HCT116 (cell line): ENCODE results near the gene PSMA6. TPM values are rescaled to one million over a fixed set of nuclear protein-coding genes. Genes with fewer than 3 reads are reported as not detected.

Experiments
- ATAC-seq: fragments of 200-7000 bp; cut with Tn5 transposase; 2 replicates; pipeline ENCODE4 v1.9.1; 2020; ENCODE audit warnings: mild to moderate bottlenecking, moderate library complexity
- BruUV-seq: library from RNA; stranded (reverse); fragments of 400-500 nt; replicated peaks from 2 replicates; lab custom pipeline; 2021; lab: Mats Ljungman, UMichigan
- CTCF ChIA-PET: fragments of 300-600 bp; sonication (Branson Sonifier 250); formaldehyde crosslinking; loops from one replicate; lab custom pipeline; 2021; ENCODE audit warnings: antibody characterized with exemption; lab: Charles Lee
- POLR2A ChIA-PET: fragments of 300-600, 350-600 bp; sonication (Branson Sonifier 250); formaldehyde crosslinking; loops from one replicate; lab custom pipeline; 2021; ENCODE audit warnings: antibody characterized with exemption; lab: Charles Lee
- RAD21 ChIA-PET, 2 experiments: fragments of 300-600 bp; sonication (Branson Sonifier 250); formaldehyde crosslinking; loops; one replicate each; lab custom pipeline; 2023; ENCODE audit warnings: low total read pairs in 2 of 2; ENCODE audit not compliant: uncharacterized antibody in 2 of 2, unreplicated experiment in 2 of 2, low non-redundant PET in 1 of 2; lab: Charles Lee
- DNase-seq: peaks from one replicate; pipeline ENCODE4 v3.0.0-alpha.2; 2010; ENCODE audit warnings: low read depth, low spot score
- H2AFZ ChIP-seq: fragments of 200-600 bp; shearing (Covaris generic), sonication (generic); 2 replicates; pipeline ENCODE4 v1.6.1; 2017; ENCODE audit warnings: low read depth, mixed run types, mixed read lengths, antibody characterized with exemption, low read length; ENCODE audit not compliant: poor library complexity, severe bottlenecking
- H3K27ac ChIP-seq: 2 replicates; pipeline ENCODE4 v1.5.1; 2012; ENCODE audit warnings: low read depth, low read length
- H3K27me3 ChIP-seq: fragments of 200-600 bp; sonication (generic); 2 replicates; pipeline ENCODE4 v1.6.1; 2016; ENCODE audit warnings: mixed run types, low read length, mixed read lengths; ENCODE audit not compliant: insufficient read depth
- H3K36me3 ChIP-seq, 2 experiments: fragments of 200-500 bp in 1 of 2; fragments of 200-600 bp in 1 of 2; sonication (Bioruptor generic) in 1 of 2; sonication (generic) in 1 of 2; 2 replicates each; pipeline versions ENCODE4 v1.5.1 to v1.6.1; 2014 to 2016; ENCODE audit warnings: low read length in 2 of 2, inconsistent platforms in 1 of 2, mixed read lengths in 1 of 2, mixed run types in 1 of 2; ENCODE audit not compliant: insufficient read depth in 2 of 2, control insufficient read depth in 1 of 2
- H3K4me1 ChIP-seq, 2 experiments: fragments of 200-600 bp in 1 of 2; sonication (generic) in 1 of 2; 2 replicates each; pipeline versions ENCODE4 v1.5.1 to v1.6.1; 2012 to 2017; ENCODE audit warnings: low read length in 2 of 2, inconsistent platforms in 1 of 2, mild to moderate bottlenecking in 1 of 2, mixed read lengths in 1 of 2, mixed run types in 1 of 2, moderate library complexity in 1 of 2; ENCODE audit not compliant: insufficient read depth in 2 of 2, control insufficient read depth in 1 of 2
- H3K4me2 ChIP-seq: fragments of 200-600 bp; sonication (generic); 2 replicates; pipeline ENCODE4 v1.6.1; 2017; ENCODE audit warnings: mixed run types, low read length, mixed read lengths
- H3K4me3 ChIP-seq, 2 experiments: fragments of 200-600 bp in 1 of 2; sonication (generic) in 1 of 2; replicated peaks in 1 of 2; 2 replicates each; pipeline ENCODE4 v1.5.1; 2011 to 2016; ENCODE audit warnings: low read length in 2 of 2, control low read depth in 1 of 2, low read depth in 1 of 2, mild to moderate bottlenecking in 1 of 2, mixed read lengths in 1 of 2, mixed run types in 1 of 2
- H3K79me2 ChIP-seq: fragments of 200-600 bp; sonication (generic); 2 replicates; pipeline ENCODE4 v1.6.1; 2017; ENCODE audit warnings: mild to moderate bottlenecking, mixed run types, low read length, moderate library complexity, mixed read lengths; ENCODE audit not compliant: insufficient read depth
- H3K9ac ChIP-seq: fragments of 200-600 bp; sonication (generic); 2 replicates; pipeline ENCODE4 v1.6.1; 2016; ENCODE audit warnings: low read length, mixed read lengths
- H3K9me2 ChIP-seq: fragments of 200-600 bp; sonication (generic), shearing (Covaris generic); 2 replicates; pipeline ENCODE4 v1.6.1; 2017; ENCODE audit warnings: mixed run types, mild to moderate bottlenecking, moderate library complexity; ENCODE audit not compliant: insufficient read depth
- H3K9me3 ChIP-seq, 2 experiments: fragments of 200-500 bp in 1 of 2; fragments of 200-600 bp in 1 of 2; sonication (Bioruptor generic) in 1 of 2; sonication (generic) in 1 of 2; 2 replicates each; pipeline ENCODE4 v1.6.1; 2014 to 2017; ENCODE audit warnings: low read length in 2 of 2, mixed read lengths in 2 of 2, inconsistent platforms in 1 of 2, low read depth in 1 of 2, mild to moderate bottlenecking in 1 of 2, mixed run types in 1 of 2, moderate library complexity in 1 of 2; ENCODE audit not compliant: control insufficient read depth in 1 of 2, insufficient read depth in 1 of 2
- H4K20me1 ChIP-seq: fragments of 200-600 bp; sonication (generic), shearing (Covaris generic); 2 replicates; pipeline ENCODE4 v1.6.1; 2017; ENCODE audit warnings: mixed run types, mild to moderate bottlenecking, moderate library complexity; ENCODE audit not compliant: insufficient read depth
- CBX3 ChIP-seq: IDR thresholded peaks from 2 replicates; pipeline ENCODE4 v1.6.1; 2012; ENCODE audit warnings: low read depth
- CEBPB ChIP-seq: IDR thresholded peaks from 2 replicates; pipeline ENCODE4 v1.6.1; 2012; ENCODE audit warnings: low read depth
- EGR1 ChIP-seq: IDR thresholded peaks from 2 replicates; pipeline ENCODE4 v1.6.1; 2012; ENCODE audit warnings: low read depth
- ELF1 ChIP-seq: IDR thresholded peaks from 2 replicates; pipeline ENCODE4 v1.6.1; 2012; ENCODE audit warnings: low read depth, borderline replicate concordance
- EZH2phosphoT487 ChIP-seq: fragments of 200-600 bp; IDR thresholded peaks from 2 replicates; pipeline ENCODE4 v1.6.1; 2018; ENCODE audit warnings: antibody characterized with exemption, borderline replicate concordance
- FOSL1 ChIP-seq: IDR thresholded peaks from 2 replicates; pipeline ENCODE4 v1.6.1; 2012; ENCODE audit warnings: low read depth
- JUND ChIP-seq: IDR thresholded peaks from 2 replicates; pipeline ENCODE4 v1.6.1; 2012
- POLR2A ChIP-seq: IDR thresholded peaks from 2 replicates; pipeline ENCODE4 v1.7.0; 2011; ENCODE audit warnings: borderline replicate concordance; ENCODE audit not compliant: insufficient read depth, insufficient read length; ENCODE audit errors: extremely low read depth
- POLR2AphosphoS5 ChIP-seq: IDR thresholded peaks from 2 replicates; pipeline ENCODE4 v1.6.1; 2011; ENCODE audit warnings: mild to moderate bottlenecking, low read depth, low read length, moderate library complexity
- RAD21 ChIP-seq: IDR thresholded peaks from 2 replicates; pipeline ENCODE4 v1.6.1; 2012; ENCODE audit warnings: low read depth, mild to moderate bottlenecking
- REST ChIP-seq: IDR thresholded peaks from 2 replicates; pipeline ENCODE4 v1.6.1; 2012; ENCODE audit warnings: low read depth
- SIN3A ChIP-seq: IDR thresholded peaks from 2 replicates; pipeline ENCODE4 v1.6.1; 2012; ENCODE audit warnings: low read depth
- SP1 ChIP-seq: IDR thresholded peaks from 2 replicates; pipeline ENCODE4 v1.6.1; 2012; ENCODE audit warnings: low read depth
- SRF ChIP-seq: IDR thresholded peaks from 2 replicates; pipeline ENCODE4 v1.6.1; 2012; ENCODE audit warnings: low read depth
- TCF7L2 ChIP-seq: IDR thresholded peaks from 2 replicates; pipeline ENCODE4 v1.7.0; 2011; ENCODE audit warnings: borderline replicate concordance, inconsistent platforms; ENCODE audit not compliant: insufficient read depth, insufficient read length; ENCODE audit errors: extremely low read depth
- YY1 ChIP-seq: IDR thresholded peaks from 2 replicates; pipeline ENCODE4 v1.6.1; 2011; ENCODE audit warnings: low read length, low read depth, moderate library complexity, mild to moderate bottlenecking; ENCODE audit not compliant: insufficient replicate concordance; ENCODE audit errors: extremely low read depth
- ZBTB33 ChIP-seq: IDR thresholded peaks from 2 replicates; pipeline ENCODE4 v1.6.1; 2011; ENCODE audit warnings: mild to moderate bottlenecking, low read length, moderate library complexity; ENCODE audit not compliant: insufficient replicate concordance; ENCODE audit errors: extremely low read depth
- intact Hi-C: fragments of 100-400 bp; cut with micrococcal nuclease; formaldehyde crosslinking; loops from 2 replicates; pipeline ENCODE4 v1.10.0; 2022
- total RNA-seq: library from RNA; stranded (reverse); gene quantifications from one replicate; pipeline ENCODE4 v1.2.1, GENCODE V29; 2021; ENCODE audit not compliant: unreplicated experiment
- TF ChIP-seq, protein P1 (sequence below): IDR thresholded peaks from 2 replicates; pipeline ENCODE4 v1.6.1; 2012
- TF ChIP-seq, protein P2 (sequence below): IDR thresholded peaks from 2 replicates; pipeline ENCODE4 v1.6.1; 2012
- TF ChIP-seq, protein P3 (sequence below), 3 experiments: fragments of 200-600 bp in 1 of 3; sonication (generic) in 1 of 3; IDR thresholded peaks in 2 of 3; conservative IDR thresholded peaks in 1 of 3; 2 replicates each; pipeline ENCODE4 v1.5.1; 2012 to 2017; ENCODE audit warnings: low read depth in 2 of 3, low read length in 2 of 3, antibody characterized with exemption in 1 of 3, borderline replicate concordance in 1 of 3, control low read depth in 1 of 3, mild to moderate bottlenecking in 1 of 3, mixed read lengths in 1 of 3, mixed run types in 1 of 3, moderate library complexity in 1 of 3; ENCODE audit not compliant: insufficient read depth in 1 of 3

The PSMA6 gene
- total RNA-seq, 1 experiment from 2014 or later = 194 TPM

DNA sequence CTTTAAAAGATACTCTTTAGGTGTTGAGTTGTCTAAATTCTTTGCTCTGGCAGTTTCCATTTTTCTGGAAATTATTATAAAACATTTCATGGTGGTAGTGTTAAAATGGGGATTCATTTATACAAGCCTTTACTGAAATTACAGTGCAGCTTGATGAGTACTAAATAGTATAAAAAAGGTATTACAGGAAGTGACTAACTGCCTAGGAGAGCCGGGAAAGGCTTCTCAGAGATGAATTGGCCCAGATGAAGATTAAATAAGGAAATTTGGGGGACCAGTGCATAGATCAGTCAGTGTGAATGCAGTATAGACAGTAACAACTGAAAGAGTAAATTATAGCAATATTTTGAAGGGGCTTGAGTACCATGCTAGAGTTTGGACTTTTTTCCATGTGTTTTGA, 7.5 kb downstream of the PSMA6 start:
- no peak for TF ChIP-seq CEBPB
- TF ChIP-seq ELF1 = no peak
- no peak for TF ChIP-seq SRF
- no peak for TF ChIP-seq YY1
- no peak for TF ChIP-seq POLR2A
- TF ChIP-seq SIN3A = no peak
- TF ChIP-seq EZH2phosphoT487 = no peak
- no peak for TF ChIP-seq EGR1
- no peak for TF ChIP-seq POLR2AphosphoS5
- no peak for TF ChIP-seq JUND
- TF ChIP-seq CBX3 = no peak
- TF ChIP-seq, protein P1, sequence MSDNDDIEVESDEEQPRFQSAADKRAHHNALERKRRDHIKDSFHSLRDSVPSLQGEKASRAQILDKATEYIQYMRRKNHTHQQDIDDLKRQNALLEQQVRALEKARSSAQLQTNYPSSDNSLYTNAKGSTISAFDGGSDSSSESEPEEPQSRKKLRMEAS = no peak
- no peak for TF ChIP-seq FOSL1
- TF ChIP-seq, protein P2, sequence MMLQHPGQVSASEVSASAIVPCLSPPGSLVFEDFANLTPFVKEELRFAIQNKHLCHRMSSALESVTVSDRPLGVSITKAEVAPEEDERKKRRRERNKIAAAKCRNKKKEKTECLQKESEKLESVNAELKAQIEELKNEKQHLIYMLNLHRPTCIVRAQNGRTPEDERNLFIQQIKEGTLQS = no peak
- TF ChIP-seq TCF7L2 = no peak
- no peak for TF ChIP-seq REST
- TF ChIP-seq, protein P3, sequence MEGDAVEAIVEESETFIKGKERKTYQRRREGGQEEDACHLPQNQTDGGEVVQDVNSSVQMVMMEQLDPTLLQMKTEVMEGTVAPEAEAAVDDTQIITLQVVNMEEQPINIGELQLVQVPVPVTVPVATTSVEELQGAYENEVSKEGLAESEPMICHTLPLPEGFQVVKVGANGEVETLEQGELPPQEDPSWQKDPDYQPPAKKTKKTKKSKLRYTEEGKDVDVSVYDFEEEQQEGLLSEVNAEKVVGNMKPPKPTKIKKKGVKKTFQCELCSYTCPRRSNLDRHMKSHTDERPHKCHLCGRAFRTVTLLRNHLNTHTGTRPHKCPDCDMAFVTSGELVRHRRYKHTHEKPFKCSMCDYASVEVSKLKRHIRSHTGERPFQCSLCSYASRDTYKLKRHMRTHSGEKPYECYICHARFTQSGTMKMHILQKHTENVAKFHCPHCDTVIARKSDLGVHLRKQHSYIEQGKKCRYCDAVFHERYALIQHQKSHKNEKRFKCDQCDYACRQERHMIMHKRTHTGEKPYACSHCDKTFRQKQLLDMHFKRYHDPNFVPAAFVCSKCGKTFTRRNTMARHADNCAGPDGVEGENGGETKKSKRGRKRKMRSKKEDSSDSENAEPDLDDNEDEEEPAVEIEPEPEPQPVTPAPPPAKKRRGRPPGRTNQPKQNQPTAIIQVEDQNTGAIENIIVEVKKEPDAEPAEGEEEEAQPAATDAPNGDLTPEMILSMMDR (IDR thresholded peaks at IDR 0.05 in 2 of 3, conservative IDR thresholded peaks at IDR 0.05 in 1 of 3; ENCODE audit: borderline replicate concordance in 1 of 3, insufficient read depth in 1 of 3, low read depth in 2 of 3, low read length in 2 of 3) = no peak
- TF ChIP-seq RAD21 = no peak
- TF ChIP-seq SP1 = no peak
- TF ChIP-seq ZBTB33 = no peak
- TF ChIP-seq, all 23 proteins: peak for 0

More for the DNA sequence above, 7.5 kb downstream of the PSMA6 start:
- no peak for DNase-seq
- Histone ChIP-seq H2AFZ (no peak overlapping the region), H3K36me3 (peaks cover 2 to 3% of the 10 kb centered on the region in 2 experiments; a peak in 2 of 4 replicates), H3K4me1 (no peaks in the 10 kb centered on the region; a peak in 1 of 4 replicates), H3K4me3 (no peak overlapping the region), H3K4me2 (no peak overlapping the region), H4K20me1 (peaks cover 14% of the 10 kb centered on the region; the same call in 1 of the 2 replicates), H3K79me2 (peaks cover 100% of the 10 kb centered on the region), H3K27me3 (no peaks in the 10 kb centered on the region), H3K9me2 (no peaks in the 10 kb centered on the region), H3K9ac (no peak overlapping the region), H3K9me3 (no peaks in the 10 kb centered on the region), H3K27ac (no peak overlapping the region)
- RAD21 ChIA-PET = no interaction called here
- CTCF ChIA-PET = no interaction called here
- intact Hi-C loops = no loop called here
- ATAC-seq = no peak
- BruUV-seq = no TSS peak
- POLR2A ChIA-PET = no interaction called here
